SH-SY5Y (cell line): ENCODE results near the gene SEL1L3.

Experiments
- GATA2 ChIP-seq: IDR thresholded peaks from 2 replicates; pipeline ENCODE4 v1.6.1; 2011; ENCODE audit warnings: mild to moderate bottlenecking, low read depth, low read length
- GATA3 ChIP-seq: IDR thresholded peaks from 2 replicates; pipeline ENCODE4 v1.6.1; 2011; ENCODE audit warnings: low read depth, mild to moderate bottlenecking, low read length, moderate library complexity

- TF ChIP-seq GATA2 (no peak), GATA3 (no peak)
These were observed 10.3 kb upstream of the SEL1L3 start for GRCh38 chr4:25872851-25873631.
